Ectodermal cell (in vitro differentiated cells): ENCODE measurements around the gene MYBPC1.
"Not testable (repeated sequence)": the region's sequence is repeated elsewhere in the genome, so short reads cannot be mapped to it uniquely, and the experiment has no call there.

Source experiments
- H3K27ac ChIP-seq: 2 replicates; pipeline ENCODE4 v1.7.0; 2013; ENCODE audit warnings: mild to moderate bottlenecking, low read depth, low read length; ENCODE audit not compliant: insufficient read depth, poor library complexity, severe bottlenecking
- H3K27me3 ChIP-seq: 2 replicates; pipeline ENCODE4 v1.7.0; 2013; ENCODE audit warnings: mild to moderate bottlenecking, low read length; ENCODE audit not compliant: insufficient read depth, control insufficient read depth, poor library complexity, severe bottlenecking
- H3K36me3 ChIP-seq: one replicate; pipeline ENCODE4 v1.7.0; 2013; ENCODE audit warnings: low read length; ENCODE audit not compliant: control insufficient read depth, insufficient read depth
- H3K4me1 ChIP-seq: one replicate; pipeline ENCODE4 v1.7.0; 2013; ENCODE audit warnings: low read length; ENCODE audit not compliant: control insufficient read depth, insufficient read depth
- H3K4me3 ChIP-seq: 2 replicates; pipeline ENCODE4 v1.7.0; 2013; ENCODE audit warnings: low read depth, low read length, control low read depth; ENCODE audit not compliant: insufficient read depth
- H3K9me3 ChIP-seq: 2 replicates; pipeline ENCODE4 v1.7.0; 2013; ENCODE audit warnings: mild to moderate bottlenecking, low read length, moderate library complexity; ENCODE audit not compliant: control insufficient read depth
- WGBS, 2 experiments: methylation state at CpG; one replicate each; pipeline ENCODE4 v1.1.7; 2013; ENCODE audit warnings: missing lambda C conversion rate in 2 of 2; 5-methylcytosine and 5-hydroxymethylcytosine counted together

MYBPC1 gene

DNA sequence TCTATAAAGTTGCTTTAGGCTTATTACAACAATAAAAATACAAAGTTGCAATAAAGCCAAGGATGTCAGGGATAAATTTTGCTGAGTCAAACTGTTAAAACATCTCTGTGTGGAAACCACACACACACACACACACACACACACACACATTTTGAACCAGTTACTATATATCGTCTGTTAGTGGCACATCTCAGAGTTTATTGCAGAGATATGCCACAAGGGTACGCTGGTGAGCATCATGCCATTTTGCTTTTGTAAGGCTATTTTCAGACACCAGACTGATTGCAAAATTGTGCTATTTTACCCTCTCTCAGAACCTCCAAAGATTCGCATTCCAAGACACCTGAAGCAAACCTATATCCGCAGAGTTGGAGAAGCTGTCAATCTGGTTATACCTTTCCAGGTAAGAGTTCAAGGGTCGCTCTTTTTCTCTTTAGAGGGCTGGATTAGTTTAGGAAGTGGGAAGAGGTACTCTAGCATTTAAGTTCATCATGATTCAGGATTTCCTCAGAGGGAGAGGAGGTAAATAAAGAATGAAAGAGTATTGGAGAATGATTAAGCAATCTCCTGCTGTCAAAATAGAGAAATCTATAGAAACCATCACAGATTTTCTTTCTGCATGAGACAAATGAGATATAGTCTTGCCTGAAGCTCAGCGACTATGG lies 75.4 kb downstream of the MYBPC1 start:
- Histone ChIP-seq H3K4me3 (no peak overlapping the region), H3K9me3 (no peaks in the 10 kb centered on the region), H3K27me3 (no peaks in the 10 kb centered on the region), H3K27ac (no peak overlapping the region), H3K36me3 (no peaks in the 10 kb centered on the region), H3K4me1 (no peaks in the 10 kb centered on the region)
- 72 to 73% methylated on average over 6 of the region's 6 CpGs for WGBS, 2 experiments

- 92 to 95% methylated on average over 6 of the region's 6 CpGs for whole genome bisulfite sequencing, 2 experiments
- Histone ChIP-seq H3K27me3 (no peaks in the 10 kb centered on the region), H3K9me3 (no peaks in the 10 kb centered on the region), H3K27ac (no peak overlapping the region), H3K36me3 (no peaks in the 10 kb centered on the region), H3K4me3 (no peak overlapping the region), H3K4me1 (no peaks in the 10 kb centered on the region)
Observed at GRCh38 chr12:101671157-101671791, 76.5 kb downstream of the MYBPC1 start.

GRCh38 chr12:101671833-101672232 lies 77.1 kb downstream of the MYBPC1 start:
- H3K27me3 ChIP-seq = no peaks in the 10 kb centered on the region
- H3K4me3 ChIP-seq = no peak overlapping the region
- no peak overlapping the region for H3K27ac ChIP-seq
- 90 to 94% methylated on average over 4 of the region's 4 CpGs for WGBS, 2 experiments
- no peaks in the 10 kb centered on the region for H3K4me1 ChIP-seq
- H3K36me3 ChIP-seq = no peaks in the 10 kb centered on the region
- no peaks in the 10 kb centered on the region for H3K9me3 ChIP-seq

DNA sequence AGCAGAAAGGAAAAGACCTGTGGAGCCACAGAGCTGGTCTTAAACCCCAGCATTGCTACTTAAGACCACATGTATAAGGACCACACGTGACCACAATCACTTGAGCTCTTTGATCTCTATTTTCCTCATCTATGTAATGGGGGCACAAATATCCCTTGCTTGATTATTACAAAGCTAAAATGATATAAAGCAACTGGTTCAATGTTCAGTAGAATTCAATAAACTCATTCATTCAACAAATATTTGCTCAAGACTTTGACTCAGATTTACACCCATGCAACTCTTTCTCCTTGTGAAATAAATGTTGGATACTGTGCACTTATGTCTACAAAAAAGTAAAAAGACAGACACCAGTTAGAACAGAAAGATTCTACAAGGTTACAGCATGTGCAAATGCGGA lies 80.8 kb downstream of the MYBPC1 start:
- Histone ChIP-seq H3K4me3 (no peak overlapping the region), H3K27ac (no peak overlapping the region), H3K36me3 (no peaks in the 10 kb centered on the region), H3K9me3 (no peaks in the 10 kb centered on the region), H3K27me3 (no peaks in the 10 kb centered on the region), H3K4me1 (no peaks in the 10 kb centered on the region)
- 95 to 96% methylated on average over 2 of the region's 2 CpGs for WGBS, 2 experiments

DNA sequence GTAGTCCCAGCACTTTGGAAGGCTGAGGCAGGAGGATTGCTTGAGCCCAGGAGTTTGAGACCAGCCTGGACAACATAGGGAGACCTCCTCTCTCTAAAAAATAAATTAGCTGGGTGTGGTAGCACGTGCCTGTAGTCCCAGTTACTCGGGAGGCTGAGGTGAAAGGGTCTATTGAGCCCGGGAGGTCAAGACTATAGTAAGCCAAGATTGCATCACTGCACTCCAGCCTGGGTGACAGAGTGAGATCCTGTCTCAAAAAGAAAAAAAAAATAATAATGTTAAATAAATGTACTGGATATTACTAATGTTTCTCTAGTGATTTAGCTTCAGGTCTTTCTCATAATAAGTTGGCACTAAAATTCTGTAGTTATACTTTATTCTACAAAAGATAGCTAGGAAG lies 81.7 kb downstream of the MYBPC1 start:
- H3K9me3 ChIP-seq, H3K36me3 ChIP-seq, H3K27ac ChIP-seq, H3K4me3 ChIP-seq, H3K27me3 ChIP-seq, H3K4me1 ChIP-seq: not testable (repeated sequence)
- WGBS, 2 experiments = 85 to 89% methylated on average over 3 of the region's 3 CpGs

GRCh38 chr12:101678081-101678480 lies 83.3 kb downstream of the MYBPC1 start:
- Histone ChIP-seq H3K4me3 (no peak overlapping the region), H3K4me1 (no peaks in the 10 kb centered on the region), H3K27me3 (no peaks in the 10 kb centered on the region), H3K27ac (no peak overlapping the region), H3K9me3 (no peaks in the 10 kb centered on the region), H3K36me3 (no peaks in the 10 kb centered on the region)

DNA sequence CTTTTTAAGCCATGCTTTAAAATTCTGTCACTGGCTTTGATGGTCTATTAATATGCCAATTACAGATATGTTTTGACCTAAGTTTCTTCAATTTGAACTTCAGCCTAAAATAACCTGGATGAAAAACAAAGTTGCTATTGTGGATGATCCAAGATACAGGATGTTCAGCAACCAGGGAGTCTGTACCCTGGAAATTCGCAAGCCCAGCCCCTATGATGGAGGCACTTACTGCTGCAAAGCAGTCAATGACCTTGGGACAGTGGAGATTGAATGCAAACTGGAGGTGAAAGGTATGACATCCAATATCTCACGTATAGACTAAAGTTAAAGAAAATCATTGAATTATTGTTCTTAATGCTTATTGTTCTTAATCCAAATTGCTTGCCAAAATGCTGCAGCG lies 85.5 kb downstream of the MYBPC1 start:
- Histone ChIP-seq H3K27me3 (no peaks in the 10 kb centered on the region), H3K4me3 (no peak overlapping the region), H3K36me3 (no peaks in the 10 kb centered on the region), H3K4me1 (no peaks in the 10 kb centered on the region), H3K27ac (no peak overlapping the region), H3K9me3 (no peaks in the 10 kb centered on the region)
- 90 to 91% methylated on average over 2 to 3 of the region's 3 CpGs for WGBS, 2 experiments

- H3K4me1 ChIP-seq = no peaks in the 10 kb centered on the region
- H3K27ac ChIP-seq = no peak overlapping the region
- H3K27me3 ChIP-seq = no peaks in the 10 kb centered on the region
- H3K4me3 ChIP-seq = no peak overlapping the region
- no peaks in the 10 kb centered on the region for H3K9me3 ChIP-seq
- no peaks in the 10 kb centered on the region for H3K36me3 ChIP-seq
Observed at GRCh38 chr12:101680647-101681046, 85.9 kb downstream of the MYBPC1 start.

DNA sequence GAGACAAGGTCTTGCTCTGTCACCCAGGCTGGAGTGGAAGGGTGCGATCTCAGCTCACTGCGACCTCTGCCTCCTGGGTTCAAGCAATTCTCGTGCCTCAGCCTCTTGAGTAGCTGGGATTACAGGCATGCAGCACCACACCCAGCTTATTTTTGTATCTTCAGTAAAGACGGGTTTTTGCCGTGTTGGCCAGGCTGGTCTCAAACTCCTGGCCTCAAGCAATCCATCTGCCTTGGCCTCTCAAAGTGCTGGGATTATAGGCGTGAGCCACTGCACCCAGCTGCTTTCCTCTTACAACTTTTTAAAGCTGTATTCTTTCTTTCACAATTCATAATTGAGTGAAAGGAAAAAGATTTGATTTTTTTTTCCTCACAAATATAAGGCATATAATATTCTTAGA lies 86.9 kb downstream of the MYBPC1 start:
- not testable (repeated sequence) for H3K4me1 ChIP-seq, H3K27me3 ChIP-seq, H3K36me3 ChIP-seq, H3K9me3 ChIP-seq, H3K27ac ChIP-seq, H3K4me3 ChIP-seq
- WGBS, 2 experiments = 89 to 96% methylated on average over 6 of the region's 6 CpGs

- Histone ChIP-seq H3K27me3 (no peaks in the 10 kb centered on the region), H3K36me3 (no peaks in the 10 kb centered on the region), H3K4me1 (no peaks in the 10 kb centered on the region), H3K4me3 (no peak overlapping the region), H3K9me3 (no peaks in the 10 kb centered on the region), H3K27ac (no peak overlapping the region)
- 100% methylated on average over 1 of the region's 1 CpG; no CpG with 5 or more reads in 1 of the 2 experiments for WGBS, 2 experiments
Observed at GRCh38 chr12:101685092-101685491, 90.3 kb downstream of the MYBPC1 start.
